Measurements from ENCODE around the gene DOLPP1. TPM values are rescaled to one million over a fixed set of nuclear protein-coding genes. Genes with fewer than 3 reads are reported as not detected.

DOLPP1 gene
- total and polyA plus RNA-seq, 2 experiments from 2014 or later, result 11.6 to 12.8 TPM

DNA sequence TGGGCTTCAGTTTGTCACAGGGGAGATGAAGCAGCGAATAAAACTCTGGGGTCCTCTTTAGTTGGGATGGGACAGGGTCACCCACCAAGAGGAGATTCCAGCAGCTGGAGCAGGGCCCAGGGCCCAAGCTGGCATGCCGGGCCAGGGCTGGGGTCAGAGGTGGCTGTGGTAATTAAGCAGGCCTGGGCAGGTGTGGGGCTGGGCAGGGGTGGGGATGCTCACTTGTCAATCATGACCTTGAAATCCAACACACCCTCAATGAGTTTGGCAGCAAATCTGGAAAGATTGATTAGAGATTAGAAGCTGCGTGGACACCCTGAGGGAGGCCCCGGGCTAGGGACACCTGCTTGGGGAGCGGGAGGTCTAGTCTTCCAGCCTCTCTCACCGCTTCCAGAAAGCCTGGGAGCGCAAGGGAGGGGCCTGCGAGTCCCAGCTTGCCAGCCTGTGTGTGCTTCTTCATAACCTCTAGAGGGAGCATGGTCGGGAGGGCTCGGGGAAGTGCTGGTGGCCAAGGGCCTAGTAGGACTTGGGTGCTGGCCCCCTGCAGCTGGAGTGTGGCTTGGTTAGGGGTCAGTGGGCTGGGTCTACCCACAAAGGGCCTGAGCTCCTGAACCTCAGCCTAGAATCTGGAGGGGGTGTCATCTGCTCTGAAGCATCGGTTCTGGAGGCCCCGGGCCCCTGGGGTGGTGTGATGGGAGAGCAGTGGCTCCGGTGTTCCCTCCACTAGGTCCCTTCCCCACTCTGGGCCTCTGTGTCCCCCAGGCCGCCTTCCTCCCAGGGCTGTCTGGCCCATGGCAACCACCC lies 22.1 kb downstream of the DOLPP1 start:
- WGBS, 2 experiments (ENCODE audit: low coverage in 1 of 2, low lambda C conversion rate in 2 of 2, missing lambda C conversion rate in 2 of 2), result 67 to 73% methylated on average over 14 of the region's 14 CpGs
- in situ Hi-C loops (cut with MboI), result no loop called here
- H3K36me3 ChIP-seq (ENCODE audit: low read depth), result no peaks in the 10 kb centered on the region
- H3K27ac ChIP-seq, result no peak overlapping the region
- TF ChIP-seq EZH2 (IDR thresholded peaks at IDR 0.05; ENCODE audit: insufficient read depth, poor library complexity, severe bottlenecking) (no peak), EZH2phosphoT487 (IDR thresholded peaks at IDR 0.05; ENCODE audit: insufficient read depth, low read depth) (no peak)
- H2AFZ ChIP-seq, result no peak overlapping the region
- H3F3A ChIP-seq (ENCODE audit: insufficient read depth), result no peaks in the 10 kb centered on the region
- peak; percentile 68 for DNase-seq
- no peaks in the 10 kb centered on the region for H3K9me2 ChIP-seq (ENCODE audit: insufficient read depth)
- no peak overlapping the region for H3K9ac ChIP-seq
- no peaks in the 10 kb centered on the region for H3K9me3 ChIP-seq (ENCODE audit: low read depth)
- no peaks in the 10 kb centered on the region for H3K4me1 ChIP-seq (ENCODE audit: insufficient read depth)
- no peaks in the 10 kb centered on the region for H4K20me1 ChIP-seq (ENCODE audit: insufficient read depth)
- H3K4me2 ChIP-seq (ENCODE audit: unreplicated experiment), result no peak overlapping the region
- no peak overlapping the region for H3K4me3 ChIP-seq
- H3K27me3 ChIP-seq (replicated peaks; ENCODE audit: insufficient read depth), result no peaks in the 10 kb centered on the region
- H3K79me2 ChIP-seq (ENCODE audit: insufficient read depth), result no peaks in the 10 kb centered on the region

DNA sequence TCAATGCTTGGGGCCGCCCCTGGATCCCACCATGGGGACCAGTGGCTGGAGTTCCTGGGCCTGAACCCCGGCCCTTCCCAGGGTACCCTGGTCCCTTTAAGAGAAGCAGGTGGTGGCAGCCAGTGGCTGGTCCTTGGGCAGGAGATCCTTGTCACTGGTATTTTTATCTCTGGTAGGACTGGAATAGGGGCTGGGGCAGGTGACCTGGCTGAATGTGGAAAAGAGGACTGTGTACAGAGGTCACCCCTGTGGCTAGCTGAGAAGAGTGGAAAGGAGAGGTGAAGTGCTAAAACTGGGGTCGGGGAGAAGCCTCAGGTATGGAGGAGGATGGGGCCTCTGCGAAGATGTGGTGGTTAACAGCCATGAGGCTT lies 22.7 kb downstream of the DOLPP1 start:
- DNase-seq, result no peak
- no peaks in the 10 kb centered on the region for H3K27me3 ChIP-seq (replicated peaks; ENCODE audit: insufficient read depth)
- no peak overlapping the region for H3K4me3 ChIP-seq
- no peak overlapping the region for H3K9ac ChIP-seq
- no peaks in the 10 kb centered on the region for H3K9me3 ChIP-seq (ENCODE audit: low read depth)
- H2AFZ ChIP-seq, result no peak overlapping the region
- no peaks in the 10 kb centered on the region for H3K4me1 ChIP-seq (ENCODE audit: insufficient read depth)
- 95 to 97% methylated on average over 4 of the region's 4 CpGs for WGBS, 2 experiments (ENCODE audit: low coverage in 1 of 2, low lambda C conversion rate in 2 of 2, missing lambda C conversion rate in 2 of 2)
- no peaks in the 10 kb centered on the region for H3K9me2 ChIP-seq (ENCODE audit: insufficient read depth)
- in situ Hi-C loops (cut with MboI), result no loop called here
- no peaks in the 10 kb centered on the region for H3F3A ChIP-seq (ENCODE audit: insufficient read depth)
- no peak overlapping the region for H3K4me2 ChIP-seq (ENCODE audit: unreplicated experiment)
- H3K79me2 ChIP-seq (ENCODE audit: insufficient read depth), result peaks cover under 1% of the 10 kb centered on the region; the same call in 1 of the 2 replicates
- H4K20me1 ChIP-seq (ENCODE audit: insufficient read depth), result no peaks in the 10 kb centered on the region
- TF ChIP-seq EZH2phosphoT487 (IDR thresholded peaks at IDR 0.05; ENCODE audit: insufficient read depth, low read depth) (no peak), EZH2 (IDR thresholded peaks at IDR 0.05; ENCODE audit: insufficient read depth, poor library complexity, severe bottlenecking) (no peak)
- H3K27ac ChIP-seq, result no peak overlapping the region
- H3K36me3 ChIP-seq (ENCODE audit: low read depth), result no peaks in the 10 kb centered on the region

DNA sequence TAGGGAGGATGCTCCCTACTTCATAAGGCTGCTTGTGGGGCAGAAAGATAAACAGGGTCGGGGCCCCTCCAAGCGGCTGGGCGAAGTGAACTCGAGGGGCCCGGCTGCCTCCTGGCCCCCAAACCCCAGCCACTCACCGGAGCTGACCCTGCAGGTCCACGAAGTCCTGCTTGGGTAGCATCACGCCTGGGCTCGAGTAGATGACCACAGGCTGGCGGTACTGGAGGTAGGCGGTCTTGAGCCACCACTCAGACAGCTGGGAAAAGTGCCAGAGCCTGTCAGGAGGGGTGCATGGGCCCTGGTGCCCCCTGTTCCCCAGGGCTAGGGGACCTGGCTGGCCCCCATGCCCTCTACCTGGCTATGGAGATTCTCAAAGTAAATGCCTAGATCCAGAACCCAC lies 23.1 kb downstream of the DOLPP1 start:
- no peak for DNase-seq
- in situ Hi-C loops (cut with MboI), result no loop called here

DNA sequence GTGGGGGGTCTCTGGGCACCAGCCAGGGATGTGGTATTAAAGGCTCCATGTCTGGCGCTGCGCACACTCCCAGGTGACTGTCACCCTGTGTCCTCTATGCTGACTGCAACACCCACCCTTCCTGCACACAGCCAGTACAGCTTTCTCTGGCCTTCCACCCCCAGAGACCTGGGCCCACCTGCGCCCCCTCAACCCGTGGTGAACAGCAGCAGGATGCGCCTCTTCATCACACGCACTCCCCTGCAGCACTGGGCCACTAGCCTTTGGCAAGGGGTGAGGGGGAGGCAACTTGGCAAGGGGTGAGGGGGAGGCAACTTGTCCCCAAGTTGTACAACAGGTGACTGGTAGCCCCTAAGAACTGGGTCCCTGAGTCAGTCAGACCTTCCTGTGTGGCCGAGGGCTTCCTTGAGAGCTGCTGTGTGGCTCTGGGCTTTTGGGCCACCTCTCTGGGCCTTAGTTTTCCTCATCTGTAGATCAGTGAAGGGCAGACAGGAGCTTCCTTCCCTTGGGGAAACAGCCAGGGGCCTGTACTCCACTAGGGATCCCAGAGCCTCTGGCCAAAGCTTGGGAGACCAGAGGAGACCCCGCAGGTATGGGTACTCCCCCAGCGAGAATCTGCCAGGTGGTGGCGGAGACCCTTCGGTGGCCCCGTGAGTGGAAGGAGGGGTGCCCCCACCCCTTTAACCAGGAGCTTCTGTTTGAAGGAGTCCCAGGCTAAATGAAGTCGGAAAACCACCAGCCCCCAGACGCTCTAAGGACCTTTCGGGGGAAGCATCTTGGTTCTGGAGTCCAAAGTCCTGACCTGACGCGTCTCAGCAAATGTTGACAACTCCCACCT lies 25.2 kb downstream of the DOLPP1 start:
- no peak overlapping the region for H3K4me2 ChIP-seq (ENCODE audit: unreplicated experiment)
- H3K9me2 ChIP-seq (ENCODE audit: insufficient read depth), result no peaks in the 10 kb centered on the region
- no peaks in the 10 kb centered on the region for H3K27me3 ChIP-seq (replicated peaks; ENCODE audit: insufficient read depth)
- H3K4me3 ChIP-seq, result no peak overlapping the region
- H3K9ac ChIP-seq, result no peak overlapping the region
- H3K79me2 ChIP-seq (ENCODE audit: insufficient read depth), result peaks cover 10% of the 10 kb centered on the region; the same call in 1 of the 2 replicates
- H3K36me3 ChIP-seq (ENCODE audit: low read depth), result no peaks in the 10 kb centered on the region
- WGBS, 2 experiments (ENCODE audit: low coverage in 1 of 2, low lambda C conversion rate in 2 of 2, missing lambda C conversion rate in 2 of 2), result 88 to 92% methylated on average over 17 of the region's 17 CpGs
- H4K20me1 ChIP-seq (ENCODE audit: insufficient read depth), result no peaks in the 10 kb centered on the region
- no peaks in the 10 kb centered on the region for H3K9me3 ChIP-seq (ENCODE audit: low read depth)
- H3K4me1 ChIP-seq (ENCODE audit: insufficient read depth), result peaks cover 6% of the 10 kb centered on the region
- TF ChIP-seq EZH2 (IDR thresholded peaks at IDR 0.05; ENCODE audit: insufficient read depth, poor library complexity, severe bottlenecking) (no peak), EZH2phosphoT487 (IDR thresholded peaks at IDR 0.05; ENCODE audit: insufficient read depth, low read depth) (no peak)
- H3K27ac ChIP-seq, result no peak overlapping the region
- no peak overlapping the region for H2AFZ ChIP-seq
- in situ Hi-C loops (cut with MboI), result no loop called here
- H3F3A ChIP-seq (ENCODE audit: insufficient read depth), result no peaks in the 10 kb centered on the region
- no peak for DNase-seq

More for the DNA sequence above, 23.1 kb downstream of the DOLPP1 start:
- Histone ChIP-seq H4K20me1 (ENCODE audit: insufficient read depth) (no peaks in the 10 kb centered on the region), H3K79me2 (ENCODE audit: insufficient read depth) (peaks cover 5% of the 10 kb centered on the region; the same call in 1 of the 2 replicates), H2AFZ (no peak overlapping the region), H3K4me2 (ENCODE audit: unreplicated experiment) (no peak overlapping the region), H3K27ac (no peak overlapping the region), H3K4me3 (no peak overlapping the region), H3K9ac (no peak overlapping the region), H3K4me1 (ENCODE audit: insufficient read depth) (peaks cover under 1% of the 10 kb centered on the region; the same call in 1 of the 2 replicates), H3K9me2 (ENCODE audit: insufficient read depth) (no peaks in the 10 kb centered on the region), H3K27me3 (replicated peaks; ENCODE audit: insufficient read depth) (no peaks in the 10 kb centered on the region), H3F3A (ENCODE audit: insufficient read depth) (no peaks in the 10 kb centered on the region), H3K36me3 (ENCODE audit: low read depth) (no peaks in the 10 kb centered on the region), H3K9me3 (ENCODE audit: low read depth) (no peaks in the 10 kb centered on the region)
- no peak for TF ChIP-seq EZH2 (IDR thresholded peaks at IDR 0.05; ENCODE audit: insufficient read depth, poor library complexity, severe bottlenecking)
- WGBS, 2 experiments (ENCODE audit: low coverage in 1 of 2, low lambda C conversion rate in 2 of 2, missing lambda C conversion rate in 2 of 2), result 84 to 90% methylated on average over 10 to 11 of the region's 11 CpGs

Measured in GM23248 (cell line).